ENCODE measurements around the gene APBA1. TPM values are rescaled to one million over a fixed set of nuclear protein-coding genes. Genes with fewer than 3 reads are reported as not detected.

The APBA1 gene
- total and polyA plus RNA-seq, 10 donors: 0.41 to 28.2 (median 13.8) TPM

GRCh38 chr9:69393425-69393824 lies 278.7 kb downstream of the APBA1 start:
- H3K4me3 ChIP-seq: no peak overlapping the region
- H3K9me3 ChIP-seq: no peaks in the 10 kb centered on the region
- H3K36me3 ChIP-seq: no peaks in the 10 kb centered on the region
- no peaks in the 10 kb centered on the region for H3K27me3 ChIP-seq (replicated peaks in 1 of 7)
- no peak for DNase-seq
- TF ChIP-seq POLR2A (IDR thresholded peaks at IDR 0.05) (no peak), CTCF (IDR thresholded peaks at IDR 0.05 in 8 of 11, conservative IDR thresholded peaks at IDR 0.05 in 3 of 11) (no peak), POLR2AphosphoS5 (IDR thresholded peaks at IDR 0.05) (no peak)
- H3K4me1 ChIP-seq: no peaks in the 10 kb centered on the region
- 92 to 95% (median 93%) methylated on average over 6 of the region's 6 CpGs for WGBS, 5 donors
- no peak overlapping the region for H3K27ac ChIP-seq
- intact Hi-C loops (cut with DNase I; ENCODE audit: low total_unique reads): no loop called here

- no peak for TF ChIP-seq POLR2A (IDR thresholded peaks at IDR 0.05)
- no peak for DNase-seq
- intact Hi-C loops (cut with DNase I; ENCODE audit: low total_unique reads): no loop called here
- H3K4me3 ChIP-seq: no peak overlapping the region
- no peaks in the 10 kb centered on the region for H3K36me3 ChIP-seq
- H3K27ac ChIP-seq: no peak overlapping the region
- no peaks in the 10 kb centered on the region for H3K9me3 ChIP-seq
- no peaks in the 10 kb centered on the region for H3K27me3 ChIP-seq (replicated peaks in 1 of 7)
- WGBS, 5 donors: 85 to 98% (median 89%) methylated on average over 4 to 5 of the region's 5 CpGs
- no peaks in the 10 kb centered on the region for H3K4me1 ChIP-seq
Observed at GRCh38 chr9:69392826-69393225, 279.3 kb downstream of the APBA1 start.

- DNase-seq: no peak
- Histone ChIP-seq H3K4me3 (no peak overlapping the region), H3K27me3 (replicated peaks in 1 of 7) (no peaks in the 10 kb centered on the region), H3K27ac (no peak overlapping the region), H3K9me3 (no peaks in the 10 kb centered on the region), H3K36me3 (no peaks in the 10 kb centered on the region), H3K4me1 (no peaks in the 10 kb centered on the region)
- 35 to 62% (median 51%) methylated on average over 6 to 7 of the region's 7 CpGs for WGBS, 5 donors
- TF ChIP-seq POLR2A (IDR thresholded peaks at IDR 0.05) (no peak), CTCF (IDR thresholded peaks at IDR 0.05 in 8 of 11, conservative IDR thresholded peaks at IDR 0.05 in 3 of 11) (no peak), POLR2AphosphoS5 (IDR thresholded peaks at IDR 0.05) (no peak)
- intact Hi-C loops (cut with DNase I; ENCODE audit: low total_unique reads): no loop called here
Observed at GRCh38 chr9:69391946-69392345, 280.2 kb downstream of the APBA1 start.

GRCh38 chr9:69391487-69391886 lies 280.7 kb downstream of the APBA1 start:
- no peak overlapping the region for H3K4me3 ChIP-seq
- no peaks in the 10 kb centered on the region for H3K27me3 ChIP-seq (replicated peaks in 1 of 7)
- H3K9me3 ChIP-seq: no peaks in the 10 kb centered on the region
- 93 to 99% (median 97%) methylated on average over 9 to 11 of the region's 11 CpGs for WGBS, 5 donors
- intact Hi-C loops (cut with DNase I; ENCODE audit: low total_unique reads): no loop called here
- DNase-seq: no peak
- no peak for TF ChIP-seq CTCF (IDR thresholded peaks at IDR 0.05 in 8 of 11, conservative IDR thresholded peaks at IDR 0.05 in 3 of 11)
- no peak for TF ChIP-seq POLR2AphosphoS5 (IDR thresholded peaks at IDR 0.05)
- no peak for TF ChIP-seq POLR2A (IDR thresholded peaks at IDR 0.05)
- H3K4me1 ChIP-seq: no peaks in the 10 kb centered on the region
- H3K27ac ChIP-seq: no peak overlapping the region
- no peaks in the 10 kb centered on the region for H3K36me3 ChIP-seq

- no peak for DNase-seq
- no peaks in the 10 kb centered on the region for H3K4me1 ChIP-seq
- H3K27me3 ChIP-seq (replicated peaks in 1 of 7): peaks cover 0 to 6% (median 0%) of the 10 kb centered on the region in 7 donors
- no peak overlapping the region for H3K4me3 ChIP-seq
- no peak overlapping the region for H3K27ac ChIP-seq
- 90 to 97% (median 95%) methylated on average over 4 of the region's 4 CpGs for WGBS, 5 donors
- intact Hi-C loops (cut with DNase I; ENCODE audit: low total_unique reads): no loop called here
- H3K36me3 ChIP-seq: no peaks in the 10 kb centered on the region
- H3K9me3 ChIP-seq: no peaks in the 10 kb centered on the region
- no peak for TF ChIP-seq POLR2AphosphoS5 (IDR thresholded peaks at IDR 0.05)
- no peak for TF ChIP-seq POLR2A (IDR thresholded peaks at IDR 0.05)
- no peak for TF ChIP-seq CTCF (IDR thresholded peaks at IDR 0.05 in 8 of 11, conservative IDR thresholded peaks at IDR 0.05 in 3 of 11)
Observed at GRCh38 chr9:69389437-69389995, 282.7 kb downstream of the APBA1 start.

All from spleen (tissue), 11 donors.